HK-2 (cell line): ENCODE results near the gene ZCCHC24.
A peak's percentile ranks its signal among the peaks of the same experiment; 100 is the strongest.

Experiments used
- DNase-seq: peaks from one replicate; pipeline ENCODE4 v3.0.0-alpha.2; 2018; ENCODE audit not compliant: unreplicated experiment

ZCCHC24 gene

DNA sequence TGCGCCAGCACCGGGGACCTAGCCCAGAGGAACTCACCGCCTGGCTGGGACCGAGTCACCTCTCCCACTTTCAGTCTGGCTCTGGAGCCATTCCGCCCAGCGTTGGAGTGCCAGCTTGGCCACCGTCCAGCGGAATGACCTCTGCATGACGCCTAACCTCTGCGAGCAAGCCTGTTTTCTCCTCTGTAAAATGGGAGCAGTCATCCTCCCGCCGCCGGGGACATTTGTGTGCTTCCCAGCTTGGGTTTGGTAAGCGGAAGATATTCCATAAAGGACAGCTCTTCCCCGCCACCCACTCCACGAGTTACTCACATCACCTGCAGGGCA is 1.3 kb upstream of the ZCCHC24 start:
- peak; percentile 59 for DNase-seq

DNA sequence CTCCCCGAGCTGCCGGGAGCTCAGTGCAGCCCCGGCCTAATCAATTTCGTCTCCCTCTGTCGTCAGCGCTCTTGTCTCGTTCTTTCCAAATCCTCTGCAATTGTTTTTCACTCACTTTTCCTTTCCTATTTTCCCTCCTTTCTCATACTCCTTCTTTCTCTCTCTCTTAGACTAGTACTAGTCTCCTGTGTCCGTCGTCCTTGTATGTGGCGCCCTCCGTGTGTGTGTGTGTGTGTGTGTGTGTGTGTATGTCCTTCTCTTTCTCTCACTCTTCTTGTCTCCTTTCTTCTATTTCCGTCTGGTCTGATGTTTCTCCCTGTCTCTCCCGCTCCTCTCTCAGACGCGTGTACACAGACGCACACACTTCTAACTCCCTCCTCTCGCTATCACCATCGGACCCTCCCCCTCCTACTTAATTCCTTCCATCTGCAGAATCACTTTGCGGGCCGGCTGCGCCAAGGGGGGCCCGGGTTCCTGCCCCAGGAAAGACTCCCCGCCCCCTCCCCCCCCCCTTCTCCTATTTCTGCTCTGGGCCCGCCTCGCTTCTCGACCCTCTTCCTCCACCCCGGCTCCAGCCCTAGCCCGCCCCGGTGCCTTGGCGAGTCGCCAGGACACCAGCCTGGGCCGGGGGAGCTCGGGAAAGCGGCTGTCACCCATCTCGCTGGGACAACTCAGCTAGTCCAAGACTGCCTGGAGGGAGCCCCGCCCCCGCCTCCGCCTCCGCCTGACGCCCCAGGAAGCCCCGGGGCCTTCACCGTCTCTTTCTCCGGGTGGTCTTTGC is 743 bp upstream of the ZCCHC24 start:
- DNase-seq = no peak

DNA sequence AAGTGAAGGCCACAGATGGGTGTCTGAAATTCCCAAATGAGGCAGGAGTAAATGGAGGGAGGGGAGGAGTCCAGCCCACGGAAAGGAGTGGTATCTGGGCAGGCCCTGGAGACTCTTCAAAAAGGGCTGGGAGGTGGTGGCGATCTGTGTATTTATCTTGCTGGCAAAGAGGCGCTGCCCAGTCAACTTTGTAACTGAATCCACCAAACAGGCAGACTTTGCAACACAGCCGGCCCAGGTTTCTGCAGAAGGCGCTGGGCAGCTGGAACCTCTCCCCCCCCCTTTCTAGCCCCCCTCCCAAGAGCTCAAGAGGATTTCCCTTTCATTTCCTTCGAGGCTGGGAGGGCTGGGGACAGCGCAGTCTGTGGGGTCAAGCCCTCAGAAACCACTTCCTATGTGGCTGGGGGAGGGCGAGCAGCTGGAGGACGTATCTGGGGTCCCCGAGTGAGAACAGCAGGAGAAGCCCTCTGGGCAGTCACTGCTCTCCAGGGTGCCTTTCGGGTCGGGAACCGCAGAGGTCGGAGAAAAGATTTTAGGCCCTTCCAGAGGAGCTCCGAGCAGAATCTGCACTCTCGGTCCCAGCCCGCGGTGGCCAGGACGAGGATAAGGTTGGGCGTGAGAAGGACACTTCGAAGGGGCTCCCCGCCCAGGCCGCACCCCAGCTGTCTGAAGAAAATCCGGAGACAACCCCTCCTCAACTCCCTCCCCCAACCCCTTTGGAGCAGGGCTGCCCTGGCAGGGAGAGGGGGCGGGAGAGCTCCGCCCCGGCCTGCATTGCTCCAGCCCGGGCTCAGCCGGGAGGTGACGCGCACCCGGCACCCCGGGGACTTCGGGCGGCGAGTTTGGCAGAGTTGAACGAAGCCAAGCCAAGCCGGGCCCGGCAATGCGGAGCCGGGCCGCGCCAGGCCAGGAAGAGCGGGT is 965 bp downstream of the ZCCHC24 start:
- DNase-seq = peak; percentile 57

DNA sequence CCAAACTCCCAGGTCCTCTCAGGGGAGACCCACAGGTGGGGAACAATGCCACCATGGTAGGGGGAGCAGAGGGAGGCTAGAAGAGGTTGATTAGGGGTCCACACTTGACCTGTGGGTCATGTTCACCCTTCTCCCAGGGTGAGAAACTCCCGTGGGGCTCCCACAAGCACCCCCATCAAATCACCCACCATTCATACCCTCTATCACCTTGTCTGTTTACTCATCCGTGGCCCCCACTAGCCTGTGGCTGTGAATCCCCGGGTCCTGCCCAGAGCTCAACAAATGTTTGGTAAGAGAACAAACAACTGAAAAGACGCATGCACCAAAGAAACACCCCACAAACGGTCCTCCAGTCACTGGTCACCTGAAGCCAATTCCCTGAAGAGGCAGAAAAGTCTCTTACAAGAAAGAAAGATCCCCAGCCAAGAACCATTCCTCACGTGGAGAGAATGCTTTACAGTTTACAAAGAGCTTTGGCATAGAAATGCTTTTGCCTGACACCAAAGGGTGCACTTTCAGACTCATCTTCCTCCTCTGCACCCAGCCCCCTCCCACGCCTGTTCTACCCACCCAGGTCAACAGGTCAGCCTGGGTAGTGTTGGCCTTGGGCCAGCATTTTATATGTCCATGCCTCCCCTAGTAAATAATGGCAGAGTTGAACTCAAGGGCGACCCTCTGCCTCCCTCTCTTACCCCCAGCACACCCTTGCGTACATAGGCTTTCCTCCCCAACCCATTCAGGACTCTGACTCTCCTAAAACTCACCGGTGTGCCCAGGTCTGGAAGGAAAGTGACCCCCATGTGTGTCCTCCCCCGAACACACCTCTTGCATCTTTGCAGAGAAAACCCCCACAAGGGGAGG is 1.9 kb downstream of the ZCCHC24 start:
- DNase-seq = no peak

- DNase-seq = no peak
Measured at GRCh38 chr10:79442171-79443040, 3.0 kb downstream of the ZCCHC24 start.

- DNase-seq = no peak
Measured at GRCh38 chr10:79441433-79441832, 4.0 kb downstream of the ZCCHC24 start.

GRCh38 chr10:79440281-79440680 is 5.1 kb downstream of the ZCCHC24 start:
- DNase-seq = no peak

- no peak for DNase-seq
Measured at GRCh38 chr10:79438699-79439085, 6.7 kb downstream of the ZCCHC24 start.

GRCh38 chr10:79438021-79438698 is 7.3 kb downstream of the ZCCHC24 start:
- no peak for DNase-seq

DNA sequence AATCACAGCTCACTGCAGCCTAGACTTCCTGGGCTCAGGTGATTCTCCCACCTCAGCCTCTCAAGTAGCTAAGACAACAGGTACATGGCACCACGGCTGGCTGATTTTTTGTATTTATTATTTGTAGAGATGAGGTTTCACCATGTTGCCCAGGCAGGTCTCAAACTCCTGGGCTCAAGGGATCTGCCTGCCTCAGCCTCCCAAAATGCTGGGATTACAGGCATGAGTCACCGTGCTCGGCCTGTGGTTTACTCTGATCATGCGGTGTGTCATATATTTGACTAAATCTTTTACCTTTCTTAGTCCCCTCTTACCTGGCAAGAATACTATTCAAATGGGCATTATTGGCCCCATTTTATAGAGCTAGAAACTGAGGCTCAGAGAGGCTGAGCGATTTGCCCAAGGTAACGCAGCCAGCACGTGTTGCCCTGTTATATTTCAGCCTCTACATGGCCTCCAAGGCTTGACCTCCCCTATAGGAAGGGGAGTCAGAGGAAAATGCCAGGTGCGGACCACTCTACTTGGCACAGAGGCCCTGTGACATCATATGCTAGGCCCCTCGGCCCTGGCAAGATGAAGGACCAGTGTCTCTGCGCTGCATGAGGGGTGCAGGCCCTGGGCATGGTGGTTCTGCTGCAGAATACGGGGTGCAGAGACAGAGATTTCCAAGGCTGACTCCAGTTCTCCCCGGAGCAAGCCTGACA is 8.2 kb downstream of the ZCCHC24 start:
- DNase-seq = no peak

DNA sequence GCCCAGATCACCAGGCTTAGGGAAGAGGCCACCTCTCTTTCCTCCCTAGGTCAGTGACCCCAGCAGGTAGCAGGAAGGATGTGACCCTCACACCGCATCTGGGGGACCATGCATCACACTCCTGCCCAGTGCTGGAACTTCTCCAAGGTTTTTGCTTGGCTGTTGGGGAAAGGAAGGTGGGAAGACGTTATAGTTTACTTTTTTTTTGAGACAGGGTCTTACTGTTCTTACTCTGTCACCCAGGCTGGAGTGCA is 8.6 kb downstream of the ZCCHC24 start:
- DNase-seq = no peak

GRCh38 chr10:79436066-79436849 is 9.2 kb downstream of the ZCCHC24 start:
- DNase-seq = no peak

- no peak for DNase-seq
Measured at GRCh38 chr10:79435271-79436065, 10.0 kb downstream of the ZCCHC24 start.

GRCh38 chr10:79434821-79435251 is 10.6 kb downstream of the ZCCHC24 start:
- no peak for DNase-seq

DNA sequence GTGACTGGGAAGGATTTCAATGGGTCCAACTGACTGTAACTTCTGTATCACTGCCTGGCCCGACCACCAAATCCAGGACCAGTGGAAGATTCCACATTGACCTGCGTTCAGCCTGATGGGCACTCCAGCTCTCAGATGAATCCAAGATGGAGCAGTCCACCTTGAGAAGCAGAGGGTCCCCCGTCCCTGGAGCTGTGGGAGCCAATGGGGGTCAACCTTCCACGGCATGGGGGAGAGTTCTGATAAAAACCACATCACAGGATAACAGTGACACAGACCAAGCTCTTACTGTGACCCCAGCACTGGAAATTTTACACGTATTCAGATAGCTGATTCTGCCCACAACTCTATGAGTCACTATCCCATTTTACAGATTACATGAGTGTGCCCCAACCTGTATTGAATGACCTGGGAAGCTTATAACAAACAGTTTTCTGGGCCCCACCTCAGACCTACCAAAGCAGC is 11.2 kb downstream of the ZCCHC24 start:
- no peak for DNase-seq

DNA sequence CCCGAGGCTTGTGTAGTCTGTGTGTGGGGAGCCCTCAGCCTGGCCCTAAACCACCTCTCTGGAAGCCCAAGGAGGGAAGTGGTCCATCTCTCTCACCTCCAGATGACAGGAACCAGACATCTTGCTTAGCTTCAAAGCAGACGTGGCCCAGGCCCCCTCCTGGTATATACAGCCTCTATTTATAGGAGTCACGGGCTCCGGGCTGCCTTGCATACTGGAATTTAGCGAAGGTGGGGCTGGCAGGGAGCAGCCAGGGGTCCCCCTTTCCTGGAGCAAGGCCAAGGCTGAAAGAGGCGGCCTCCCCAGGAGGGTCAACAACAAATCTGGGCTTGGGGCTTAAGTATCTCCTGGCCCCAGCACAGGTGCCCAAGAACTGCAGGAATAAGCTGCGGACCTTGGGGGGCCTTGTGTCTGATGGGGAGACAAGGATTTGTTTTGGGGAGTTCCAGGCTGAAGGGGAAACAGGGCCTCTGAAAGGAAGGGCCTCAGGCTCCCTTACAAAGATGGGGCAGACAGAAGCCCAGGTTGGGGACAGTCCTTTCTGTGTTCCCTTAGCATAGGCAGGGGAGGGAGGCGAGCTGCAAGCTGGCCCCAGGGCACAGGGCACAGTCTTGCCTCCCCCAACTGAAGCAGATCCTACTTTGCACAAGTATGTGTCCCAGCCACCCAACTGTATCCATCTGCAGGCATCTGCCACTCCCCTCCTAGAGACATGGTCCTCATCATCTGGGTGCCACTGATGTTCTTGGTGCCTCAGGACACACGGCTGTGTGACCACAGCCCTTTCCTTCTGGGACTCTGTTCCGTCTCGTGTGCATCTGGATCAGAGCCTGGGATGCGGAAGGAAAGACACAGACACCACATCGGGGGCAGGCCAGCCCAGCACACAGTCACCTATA is 11.9 kb downstream of the ZCCHC24 start:
- DNase-seq = no peak
